Stimulated activated CD8-positive, alpha-beta memory T cell treated with anti-CD3 and anti-CD28 coated beads, Interleukin-2, amount 100 ng/mL, for 1 hour (primary cell): ENCODE data around the gene FGFRL1.

Experiments used
- DNase-seq, 2 donors: peaks; one replicate each; pipeline ENCODE4 v3.0.0-alpha.2; 2020; ENCODE audit warnings: low read depth in 2 of 2

FGFRL1 gene

DNA sequence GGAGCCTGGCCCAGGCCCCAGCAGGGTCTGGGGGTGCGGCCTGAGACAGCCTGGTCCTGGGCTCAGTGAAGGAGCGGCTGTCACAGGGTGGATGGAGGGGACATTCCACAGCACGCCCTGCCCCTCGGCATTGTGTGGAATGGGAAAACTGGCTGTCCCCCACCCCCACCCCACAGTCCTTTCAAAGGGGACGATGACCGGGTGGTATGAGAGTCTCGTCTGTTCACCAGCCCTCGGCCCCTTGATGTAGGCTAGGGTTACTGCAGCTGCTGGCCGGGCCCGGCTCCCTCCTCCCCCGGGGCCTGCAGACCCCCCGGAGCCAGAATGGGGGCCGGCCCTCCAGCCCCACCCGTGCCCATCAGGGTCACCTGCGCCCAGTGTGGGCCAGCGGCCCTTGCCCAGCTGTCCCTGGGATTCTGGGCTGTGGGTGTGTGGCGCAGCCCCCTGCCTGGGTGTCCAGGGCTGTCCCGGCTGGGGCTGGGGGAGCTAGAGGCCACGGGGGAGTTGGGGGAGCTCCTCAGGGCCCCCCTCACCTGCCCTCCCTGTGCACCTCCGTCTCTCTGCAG lies 11.7 kb downstream of the FGFRL1 start:
- no peak for DNase-seq

DNA sequence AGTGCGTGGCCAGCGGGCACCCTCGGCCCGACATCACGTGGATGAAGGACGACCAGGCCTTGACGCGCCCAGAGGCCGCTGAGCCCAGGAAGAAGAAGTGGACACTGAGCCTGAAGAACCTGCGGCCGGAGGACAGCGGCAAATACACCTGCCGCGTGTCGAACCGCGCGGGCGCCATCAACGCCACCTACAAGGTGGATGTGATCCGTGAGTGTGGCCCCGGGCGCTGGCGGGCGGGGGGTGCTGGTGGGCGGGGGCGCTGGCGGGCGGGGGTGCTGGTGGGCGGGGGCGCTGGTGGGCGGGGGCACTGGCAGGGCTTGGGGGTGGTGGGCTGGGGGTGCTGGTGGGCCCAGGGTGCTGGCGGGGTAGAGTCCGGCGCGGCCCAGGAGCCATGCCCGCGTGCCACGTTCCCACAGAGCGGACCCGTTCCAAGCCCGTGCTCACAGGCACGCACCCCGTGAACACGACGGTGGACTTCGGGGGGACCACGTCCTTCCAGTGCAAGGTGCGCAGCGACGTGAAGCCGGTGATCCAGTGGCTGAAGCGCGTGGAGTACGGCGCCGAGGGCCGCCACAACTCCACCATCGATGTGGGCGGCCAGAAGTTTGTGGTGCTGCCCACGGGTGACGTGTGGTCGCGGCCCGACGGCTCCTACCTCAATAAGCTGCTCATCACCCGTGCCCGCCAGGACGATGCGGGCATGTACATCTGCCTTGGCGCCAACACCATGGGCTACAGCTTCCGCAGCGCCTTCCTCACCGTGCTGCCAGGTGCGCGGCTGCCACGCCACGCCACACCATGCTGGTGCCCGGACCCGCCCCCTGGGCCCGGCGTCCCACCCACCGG lies 12.7 kb downstream of the FGFRL1 start:
- no peak for DNase-seq

DNA sequence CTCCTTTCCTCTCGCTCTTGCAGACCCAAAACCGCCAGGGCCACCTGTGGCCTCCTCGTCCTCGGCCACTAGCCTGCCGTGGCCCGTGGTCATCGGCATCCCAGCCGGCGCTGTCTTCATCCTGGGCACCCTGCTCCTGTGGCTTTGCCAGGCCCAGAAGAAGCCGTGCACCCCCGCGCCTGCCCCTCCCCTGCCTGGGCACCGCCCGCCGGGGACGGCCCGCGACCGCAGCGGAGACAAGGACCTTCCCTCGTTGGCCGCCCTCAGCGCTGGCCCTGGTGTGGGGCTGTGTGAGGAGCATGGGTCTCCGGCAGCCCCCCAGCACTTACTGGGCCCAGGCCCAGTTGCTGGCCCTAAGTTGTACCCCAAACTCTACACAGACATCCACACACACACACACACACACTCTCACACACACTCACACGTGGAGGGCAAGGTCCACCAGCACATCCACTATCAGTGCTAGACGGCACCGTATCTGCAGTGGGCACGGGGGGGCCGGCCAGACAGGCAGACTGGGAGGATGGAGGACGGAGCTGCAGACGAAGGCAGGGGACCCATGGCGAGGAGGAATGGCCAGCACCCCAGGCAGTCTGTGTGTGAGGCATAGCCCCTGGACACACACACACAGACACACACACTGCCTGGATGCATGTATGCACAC lies 13.6 kb downstream of the FGFRL1 start:
- no peak for DNase-seq

DNA sequence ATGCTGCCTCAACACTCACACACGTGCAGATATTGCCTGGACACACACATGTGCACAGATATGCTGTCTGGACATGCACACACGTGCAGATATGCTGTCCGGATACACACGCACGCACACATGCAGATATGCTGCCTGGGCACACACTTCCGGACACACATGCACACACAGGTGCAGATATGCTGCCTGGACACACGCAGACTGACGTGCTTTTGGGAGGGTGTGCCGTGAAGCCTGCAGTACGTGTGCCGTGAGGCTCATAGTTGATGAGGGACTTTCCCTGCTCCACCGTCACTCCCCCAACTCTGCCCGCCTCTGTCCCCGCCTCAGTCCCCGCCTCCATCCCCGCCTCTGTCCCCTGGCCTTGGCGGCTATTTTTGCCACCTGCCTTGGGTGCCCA lies 14.7 kb downstream of the FGFRL1 start:
- DNase-seq: no peak

DNA sequence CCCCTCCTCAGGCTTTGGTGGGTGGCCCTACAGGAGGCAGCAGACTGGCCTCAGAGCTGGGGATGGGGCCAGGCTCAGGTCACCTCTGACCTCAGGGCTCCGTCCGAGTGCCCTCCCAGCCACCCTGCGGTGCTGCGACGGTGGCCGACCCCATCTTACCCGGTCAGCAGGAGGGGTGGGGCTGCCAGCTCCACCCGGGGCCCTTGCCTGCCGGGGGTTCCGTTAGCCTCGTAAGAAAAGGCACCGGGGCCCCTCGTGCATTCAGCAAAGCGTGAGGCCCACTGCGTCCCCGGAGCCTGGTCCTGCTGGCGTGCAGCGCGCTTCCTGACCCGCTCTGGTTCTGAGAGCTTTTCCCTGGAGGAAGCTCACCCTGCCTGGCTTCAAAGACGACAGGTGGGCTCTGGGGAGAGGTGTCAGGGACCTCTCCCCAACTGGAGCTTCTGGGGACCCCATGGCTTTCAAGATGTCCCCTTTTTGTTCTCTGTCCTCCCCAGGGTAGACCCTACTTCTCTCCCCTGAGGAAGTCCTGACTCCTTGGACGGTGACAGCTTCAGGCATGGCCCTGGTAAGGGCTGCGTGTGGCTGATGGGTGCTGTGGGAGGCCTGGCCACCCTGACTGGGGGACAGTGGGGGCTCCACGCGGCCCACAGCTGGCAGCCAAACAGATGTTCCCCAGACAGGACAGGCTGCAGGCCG lies 15.9 kb downstream of the FGFRL1 start:
- no peak for DNase-seq

DNA sequence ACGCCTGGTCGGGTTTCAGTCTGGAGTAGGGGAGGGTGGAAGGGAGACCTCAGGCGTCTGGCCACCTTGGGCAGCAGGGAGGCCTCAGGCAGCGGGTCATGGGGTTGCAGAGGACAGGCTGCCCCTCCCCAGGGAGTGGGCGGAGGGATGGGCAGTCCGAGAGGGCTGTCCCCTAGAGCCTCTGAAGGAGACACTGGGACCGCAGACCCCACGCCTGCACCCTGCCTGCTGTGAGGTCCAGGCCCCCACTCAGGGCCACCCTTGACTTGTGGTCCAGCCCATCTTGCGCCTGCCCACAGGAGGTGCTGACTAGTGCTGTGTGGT lies 16.5 kb downstream of the FGFRL1 start:
- DNase-seq: no peak

DNA sequence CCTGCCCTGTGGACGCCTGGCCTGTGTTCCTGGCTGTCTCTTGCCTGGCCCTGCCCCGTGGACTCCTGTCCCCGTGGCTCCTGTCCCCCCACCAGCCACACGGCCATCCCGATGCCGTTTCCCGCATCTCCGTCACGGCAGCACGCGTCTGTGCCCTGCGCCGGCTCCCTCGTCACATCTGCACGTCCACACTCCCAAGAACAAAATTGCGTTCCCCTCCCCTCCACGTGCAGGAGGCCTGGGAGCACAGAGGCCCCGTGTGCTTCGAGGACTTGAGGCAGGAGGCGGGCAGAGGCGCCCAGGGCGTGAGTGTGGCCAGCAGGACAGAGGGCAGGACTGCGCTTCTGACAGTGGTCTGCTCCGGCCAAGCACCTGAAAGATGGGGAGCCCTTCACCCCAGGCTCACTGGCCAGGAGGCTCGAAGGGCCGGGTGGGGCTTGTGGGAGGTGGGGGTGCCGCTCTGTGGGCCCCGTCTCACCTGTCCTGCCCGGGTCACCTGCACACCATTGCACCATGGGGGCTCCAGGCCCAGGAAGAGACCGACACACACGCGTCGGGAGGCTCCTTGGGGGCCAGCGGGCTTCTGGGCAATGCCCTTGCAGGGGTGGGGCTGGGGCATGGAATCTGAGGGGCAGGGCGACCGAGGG lies 17.3 kb downstream of the FGFRL1 start:
- DNase-seq: no peak

DNA sequence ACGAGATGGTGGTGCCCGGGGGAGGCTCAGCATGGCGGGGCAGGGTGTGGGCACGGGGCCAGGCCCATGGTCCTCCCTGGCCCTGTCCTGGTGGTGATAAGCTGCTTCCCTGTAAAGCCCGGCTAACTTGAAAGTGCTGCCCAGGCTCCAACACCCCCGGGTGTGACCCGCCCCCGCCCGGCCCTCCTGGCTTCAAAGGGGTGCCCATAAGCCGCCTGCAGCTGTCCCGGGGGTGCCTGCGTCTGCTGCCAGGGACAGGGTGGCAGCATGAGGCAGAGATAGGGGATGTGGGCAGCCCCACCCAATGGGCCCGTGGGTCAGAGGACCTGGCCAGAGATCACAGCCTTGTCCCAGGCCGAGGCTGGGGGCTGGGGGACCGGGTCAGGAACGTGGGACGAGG lies 18.1 kb downstream of the FGFRL1 start:
- DNase-seq: no peak

DNA sequence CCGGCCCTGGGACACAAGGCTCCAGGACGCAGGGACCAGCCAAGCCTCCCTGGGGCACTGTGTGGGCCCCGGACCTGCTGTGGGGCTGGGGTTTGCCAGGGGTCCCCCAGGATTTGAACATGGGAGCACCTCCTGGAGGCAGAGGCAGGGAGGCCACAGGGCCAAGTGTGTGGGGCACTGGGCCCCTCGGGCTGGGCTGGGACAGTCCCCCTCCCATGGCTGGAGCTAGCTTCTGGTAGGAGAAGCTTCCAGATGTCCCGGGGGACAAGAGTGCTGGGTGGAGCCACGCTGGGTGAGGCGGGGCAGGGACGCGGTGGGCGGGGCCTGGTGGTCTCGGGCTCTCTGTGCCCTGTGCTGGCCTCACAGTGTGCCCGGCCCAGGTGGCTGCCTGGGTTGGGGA lies 18.6 kb downstream of the FGFRL1 start:
- DNase-seq: no peak

DNA sequence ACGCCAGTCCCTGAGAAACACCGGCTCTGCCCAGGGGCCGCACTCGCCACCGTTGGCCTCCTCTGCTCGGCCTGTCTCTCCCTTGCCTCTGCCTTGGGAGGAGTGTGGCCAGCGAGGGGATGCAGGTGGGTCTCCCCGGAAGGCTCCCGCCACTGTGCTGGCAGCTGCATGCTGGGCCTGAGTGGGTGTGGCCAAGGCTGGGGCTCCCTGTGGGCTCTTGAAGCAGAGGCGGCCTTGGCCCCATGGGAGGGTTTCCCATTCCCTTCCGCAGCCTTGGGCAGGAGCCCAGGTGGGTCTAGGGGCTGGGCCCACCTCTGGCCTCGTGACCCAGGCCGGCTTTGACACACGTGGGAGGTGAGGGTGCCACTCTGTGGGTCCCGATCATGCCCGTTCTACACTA lies 19.1 kb downstream of the FGFRL1 start:
- DNase-seq: no peak

DNA sequence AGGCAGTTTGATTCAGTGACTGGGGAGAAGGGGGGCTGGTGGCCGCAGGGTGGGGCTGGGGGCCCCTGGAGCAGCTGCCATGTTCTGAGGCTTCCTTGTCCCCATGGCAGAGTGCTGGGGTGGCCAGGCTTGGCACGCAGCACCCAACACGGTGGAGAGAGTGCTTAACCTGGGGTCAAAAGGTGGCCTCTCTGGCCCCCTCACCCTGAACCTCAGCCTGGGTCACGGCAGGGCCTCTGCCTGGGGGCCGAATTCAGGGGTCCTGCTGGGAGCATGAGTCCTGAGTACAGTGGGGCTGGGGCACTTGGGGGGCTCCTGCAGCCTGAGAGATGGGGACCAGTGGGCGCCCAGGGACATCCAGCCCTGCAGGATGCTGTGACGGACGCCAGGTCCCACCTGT lies 19.9 kb downstream of the FGFRL1 start:
- DNase-seq: no peak

DNA sequence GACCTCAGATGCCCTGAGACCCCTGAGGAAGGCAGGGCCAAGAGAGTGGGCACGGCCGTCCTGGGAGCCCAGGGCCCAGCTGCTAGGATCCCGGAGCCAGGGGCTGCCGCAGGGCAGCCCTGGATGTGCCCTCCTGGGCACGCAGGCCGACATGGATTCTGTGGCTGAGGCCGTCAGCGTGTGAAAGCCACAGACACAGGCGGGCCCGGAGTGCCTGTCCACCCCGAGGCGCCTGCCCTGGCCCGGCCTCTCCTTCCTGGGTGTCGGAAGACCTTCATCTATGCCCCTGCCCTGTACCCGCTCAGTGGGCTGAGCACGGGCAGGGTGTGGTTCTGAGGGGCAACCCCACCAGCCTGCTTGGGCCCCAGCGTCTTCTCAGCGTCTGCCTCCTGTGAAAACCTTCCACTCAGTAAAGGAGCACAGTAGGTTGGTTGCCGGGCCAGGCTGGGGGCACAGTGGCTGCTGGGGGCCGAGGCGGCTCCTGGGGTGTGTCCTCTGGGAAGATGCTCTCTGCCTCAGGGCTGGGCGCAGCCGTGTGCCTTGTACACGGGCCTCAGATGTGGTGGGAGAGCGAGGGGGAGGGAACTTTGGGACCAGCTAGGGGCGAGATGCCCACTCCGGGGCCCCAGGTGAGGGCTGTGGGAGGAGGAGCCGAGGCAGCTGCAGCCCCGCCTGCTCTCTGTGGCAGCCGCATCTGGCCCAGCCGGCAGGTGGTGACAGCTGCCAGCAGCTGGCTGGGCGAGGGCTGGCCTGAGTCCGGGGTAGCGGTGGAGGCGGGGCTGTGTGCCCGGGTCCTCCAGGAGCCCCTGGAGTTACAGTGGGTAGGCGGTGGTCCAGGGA lies 20.8 kb downstream of the FGFRL1 start:
- DNase-seq: no peak

DNA sequence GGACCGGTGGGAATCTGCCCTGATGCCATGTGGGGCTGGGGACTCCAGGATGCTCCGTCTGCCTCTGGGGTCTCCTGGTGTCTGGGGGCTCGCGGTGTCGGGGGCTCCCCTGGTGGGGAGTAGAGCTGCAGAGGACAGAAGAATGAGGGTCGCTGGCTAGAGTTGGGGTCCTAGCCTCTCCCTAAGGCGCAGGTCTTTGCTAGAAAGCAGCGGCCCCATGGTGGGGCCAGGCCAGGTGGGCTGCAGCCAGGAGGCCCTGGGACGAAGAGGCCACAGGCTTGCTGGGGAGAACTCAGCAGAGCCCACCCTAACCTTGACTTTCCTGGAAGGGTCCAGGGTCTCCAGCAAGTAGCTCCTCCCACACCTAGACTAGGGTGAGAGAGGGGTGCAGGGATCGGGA lies 21.4 kb downstream of the FGFRL1 start:
- DNase-seq: no peak

DNA sequence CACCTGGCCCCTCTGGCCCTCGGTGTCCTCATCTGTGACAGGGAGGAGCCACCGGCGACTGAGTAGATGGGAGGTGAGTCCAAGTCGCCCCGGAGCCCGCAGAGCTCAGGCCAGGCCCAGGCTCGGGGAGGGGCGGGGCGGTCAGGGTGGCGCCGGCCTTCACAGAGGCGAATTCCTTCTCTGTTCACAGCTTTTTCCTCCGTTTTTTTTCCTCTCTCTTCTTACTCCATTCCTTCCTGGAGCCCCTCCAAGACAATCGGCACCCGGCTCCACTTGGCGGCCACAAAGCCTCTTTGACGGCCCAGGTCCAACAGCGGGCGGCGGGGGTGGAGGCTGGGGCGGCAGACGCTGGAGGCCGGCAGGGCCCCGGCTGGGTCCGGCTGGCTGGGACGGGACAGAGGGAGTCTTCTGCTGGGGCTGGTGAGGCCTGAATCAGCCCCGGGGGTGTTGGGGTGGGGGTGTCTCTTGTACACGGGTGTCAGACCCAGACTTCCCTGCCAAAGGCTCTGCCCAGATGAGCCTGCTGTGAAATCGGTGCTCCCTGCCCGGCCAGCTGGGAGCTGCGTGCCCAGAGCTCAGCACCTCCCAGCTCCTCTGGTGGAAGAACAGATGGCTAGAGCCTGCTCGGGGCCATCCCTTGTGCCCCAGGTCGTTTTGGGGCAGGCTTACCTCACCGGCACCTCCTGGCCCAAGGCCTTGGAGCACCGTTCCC lies 22.6 kb downstream of the FGFRL1 start:
- DNase-seq: no peak

DNA sequence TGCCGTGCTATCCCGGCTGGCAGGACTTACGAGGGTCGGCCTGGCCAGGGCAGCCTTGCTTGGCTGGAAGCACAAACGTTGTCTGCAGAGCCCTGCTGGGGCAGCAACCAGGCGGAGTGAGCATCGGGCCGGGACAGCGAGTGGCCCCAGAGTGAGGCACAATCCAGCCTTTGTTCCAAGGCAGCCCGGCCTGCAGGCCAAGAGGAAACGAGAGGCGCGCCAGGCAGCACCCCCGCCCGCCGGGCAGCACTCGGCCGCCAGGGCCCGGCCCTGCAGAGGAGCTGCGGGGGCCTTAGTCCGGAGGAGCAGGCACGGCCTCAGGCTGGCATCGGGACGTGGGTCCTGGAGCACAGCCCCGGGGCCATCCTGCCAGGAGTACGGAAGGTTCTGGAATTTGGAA lies 24.1 kb downstream of the FGFRL1 start:
- no peak for DNase-seq

DNA sequence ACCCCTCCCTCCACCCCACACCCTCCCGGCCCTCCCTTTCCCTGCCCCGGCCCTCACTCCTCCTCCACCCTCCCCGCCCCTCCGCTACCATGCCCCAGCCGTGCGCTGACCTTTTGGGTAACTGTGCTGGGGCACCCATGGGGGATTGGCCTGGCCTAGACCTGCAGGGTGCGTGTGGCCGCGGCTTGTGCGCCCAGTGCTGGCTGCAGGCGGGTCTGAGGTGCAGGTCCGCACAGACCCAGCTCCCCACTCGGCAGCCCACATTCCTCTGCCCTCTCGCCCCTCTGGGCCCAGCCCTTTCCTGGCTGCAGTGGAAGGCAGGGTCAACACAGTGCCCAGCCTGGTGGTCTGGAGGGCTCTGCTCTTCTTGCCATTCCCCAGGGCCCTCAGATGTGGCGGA lies 24.7 kb downstream of the FGFRL1 start:
- DNase-seq: no peak

DNA sequence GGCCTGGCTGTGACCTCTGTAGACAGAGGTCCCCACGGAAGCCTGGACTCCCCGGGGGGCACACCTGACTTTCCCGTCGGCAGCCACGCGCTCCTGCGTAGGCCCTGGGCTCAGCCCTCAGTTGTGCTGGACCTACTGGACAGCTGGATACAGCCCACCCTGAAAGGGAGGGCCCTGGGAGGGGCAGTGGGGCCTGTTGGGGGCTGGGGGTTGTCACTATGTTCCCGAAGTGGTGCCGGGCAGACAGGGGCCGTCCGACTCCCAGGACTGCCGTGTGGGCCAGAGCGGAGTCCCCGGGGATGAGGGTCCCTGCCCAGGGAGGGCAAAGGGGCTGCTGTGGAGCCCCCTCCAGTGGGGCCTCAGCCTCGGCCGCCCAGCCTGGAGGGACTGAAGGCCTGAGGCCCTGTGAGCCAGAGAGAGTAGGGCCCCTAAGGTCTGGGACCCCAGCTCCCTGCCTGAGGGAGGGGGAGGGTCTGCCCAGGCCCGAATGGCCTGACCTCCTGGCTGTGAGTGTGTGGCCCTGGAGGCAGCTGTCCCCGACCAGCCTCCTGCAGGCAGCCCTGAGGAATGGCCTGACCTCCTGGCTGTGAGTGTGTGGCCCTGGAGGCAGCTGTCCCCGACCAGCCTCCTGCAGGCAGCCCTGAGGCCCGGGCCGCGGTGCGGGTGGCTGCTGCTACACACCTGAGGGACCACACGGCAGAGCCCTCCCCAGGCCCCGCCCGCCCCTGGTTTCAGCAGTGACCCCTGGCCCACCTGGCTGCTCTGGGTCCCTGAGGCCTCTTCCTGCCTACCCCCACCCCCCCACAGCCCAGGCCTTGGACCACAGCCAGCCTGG lies 25.8 kb downstream of the FGFRL1 start:
- DNase-seq: no peak

DNA sequence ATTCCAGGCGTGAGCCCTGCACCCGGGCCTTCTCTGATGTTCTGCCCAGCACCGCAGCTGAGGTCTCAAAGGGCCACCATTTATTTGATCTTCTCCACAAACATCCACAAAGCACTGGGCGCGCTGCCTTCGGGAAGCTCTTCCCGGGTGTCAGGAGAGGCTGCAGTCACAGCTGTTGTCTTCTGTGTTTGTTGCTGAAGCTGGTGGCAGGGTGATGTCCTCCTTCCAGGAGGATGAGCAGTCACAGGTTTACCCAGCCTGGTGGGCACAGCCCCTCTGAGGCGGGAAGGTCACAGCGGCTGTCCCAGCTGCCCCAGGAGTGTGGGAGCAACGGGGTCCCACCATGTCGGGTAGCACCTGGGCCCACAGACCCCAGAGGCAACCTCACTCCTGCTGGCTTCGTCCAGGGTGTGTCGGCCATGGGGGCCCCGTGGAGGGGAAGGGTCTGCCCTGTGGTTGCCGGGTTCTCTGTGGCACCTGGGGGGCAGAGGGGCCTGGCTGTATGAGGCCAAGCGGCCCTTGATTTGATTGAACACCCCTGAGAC lies 27.6 kb downstream of the FGFRL1 start:
- DNase-seq: no peak
